ENCODE measurements around the gene FAM174B. TPM values are rescaled to one million over a fixed set of nuclear protein-coding genes. Genes with fewer than 3 reads are reported as not detected.

Gene FAM174B
- total and polyA plus RNA-seq, 2 experiments from 2014 or later = 15.0 to 21.8 TPM

DNA sequence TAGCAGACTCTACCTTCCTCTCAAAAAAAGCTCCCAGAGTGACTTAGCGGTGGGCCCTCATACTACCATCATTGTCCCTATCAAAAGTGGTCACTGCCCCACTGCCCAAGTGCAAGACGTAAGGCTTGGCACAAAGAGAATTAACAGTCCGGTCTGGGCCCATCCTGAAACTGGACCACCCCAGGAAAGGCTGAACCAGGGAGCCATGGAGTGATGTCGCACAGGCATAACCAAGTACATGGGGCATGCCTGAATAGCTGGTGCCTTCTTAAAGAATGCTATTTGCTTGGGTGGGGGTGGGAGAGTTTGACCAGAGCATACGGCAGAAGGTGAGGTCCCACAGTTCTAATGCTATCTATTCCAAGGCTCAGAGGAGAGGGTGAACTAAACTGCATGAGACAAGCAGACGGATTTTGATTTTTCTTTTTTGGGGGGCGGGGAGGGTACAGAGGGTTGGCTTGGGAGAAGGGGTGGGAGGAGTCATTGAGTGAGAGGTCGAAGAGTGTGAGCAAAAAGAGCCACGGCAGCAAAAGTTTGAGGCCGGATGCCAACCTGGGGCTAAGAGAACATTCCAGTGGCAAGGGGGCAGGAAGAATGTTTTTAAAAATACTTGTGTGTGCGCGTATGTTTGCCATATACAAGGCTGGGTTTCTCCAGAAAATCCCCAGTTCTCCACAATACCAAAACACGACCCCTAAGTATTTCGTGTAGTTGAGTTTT is 50.2 kb downstream of the FAM174B start:
- DNase-seq (ENCODE audit: low spot score) (no peak), ATAC-seq (no peak)
- Histone ChIP-seq H3K79me2 (replicated peaks; ENCODE audit: insufficient read depth) (no peaks in the 10 kb centered on the region), H3K4me2 (no peak overlapping the region), H3K4me1 (ENCODE audit: insufficient read depth) (no peaks in the 10 kb centered on the region), H3F3A (replicated peaks; ENCODE audit: low read depth) (no peaks in the 10 kb centered on the region), H3K36me3 (ENCODE audit: insufficient read depth) (no peaks in the 10 kb centered on the region), H2AFZ (no peak overlapping the region), H4K20me1 (replicated peaks; ENCODE audit: insufficient read depth) (no peaks in the 10 kb centered on the region), H3K4me3 (no peak overlapping the region), H3K27me3 (ENCODE audit: insufficient read depth) (no peaks in the 10 kb centered on the region), H3K27ac (ENCODE audit: low read depth) (no peak overlapping the region), H3K9me2 (ENCODE audit: insufficient read depth) (no peaks in the 10 kb centered on the region)
- H3K4me1 Mint-ChIP-seq = no peaks in the 10 kb centered on the region
- TF ChIP-seq, protein P1, sequence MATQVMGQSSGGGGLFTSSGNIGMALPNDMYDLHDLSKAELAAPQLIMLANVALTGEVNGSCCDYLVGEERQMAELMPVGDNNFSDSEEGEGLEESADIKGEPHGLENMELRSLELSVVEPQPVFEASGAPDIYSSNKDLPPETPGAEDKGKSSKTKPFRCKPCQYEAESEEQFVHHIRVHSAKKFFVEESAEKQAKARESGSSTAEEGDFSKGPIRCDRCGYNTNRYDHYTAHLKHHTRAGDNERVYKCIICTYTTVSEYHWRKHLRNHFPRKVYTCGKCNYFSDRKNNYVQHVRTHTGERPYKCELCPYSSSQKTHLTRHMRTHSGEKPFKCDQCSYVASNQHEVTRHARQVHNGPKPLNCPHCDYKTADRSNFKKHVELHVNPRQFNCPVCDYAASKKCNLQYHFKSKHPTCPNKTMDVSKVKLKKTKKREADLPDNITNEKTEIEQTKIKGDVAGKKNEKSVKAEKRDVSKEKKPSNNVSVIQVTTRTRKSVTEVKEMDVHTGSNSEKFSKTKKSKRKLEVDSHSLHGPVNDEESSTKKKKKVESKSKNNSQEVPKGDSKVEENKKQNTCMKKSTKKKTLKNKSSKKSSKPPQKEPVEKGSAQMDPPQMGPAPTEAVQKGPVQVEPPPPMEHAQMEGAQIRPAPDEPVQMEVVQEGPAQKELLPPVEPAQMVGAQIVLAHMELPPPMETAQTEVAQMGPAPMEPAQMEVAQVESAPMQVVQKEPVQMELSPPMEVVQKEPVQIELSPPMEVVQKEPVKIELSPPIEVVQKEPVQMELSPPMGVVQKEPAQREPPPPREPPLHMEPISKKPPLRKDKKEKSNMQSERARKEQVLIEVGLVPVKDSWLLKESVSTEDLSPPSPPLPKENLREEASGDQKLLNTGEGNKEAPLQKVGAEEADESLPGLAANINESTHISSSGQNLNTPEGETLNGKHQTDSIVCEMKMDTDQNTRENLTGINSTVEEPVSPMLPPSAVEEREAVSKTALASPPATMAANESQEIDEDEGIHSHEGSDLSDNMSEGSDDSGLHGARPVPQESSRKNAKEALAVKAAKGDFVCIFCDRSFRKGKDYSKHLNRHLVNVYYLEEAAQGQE (IDR thresholded peaks at IDR 0.05; ENCODE audit: unreplicated experiment) = no peak
- TF ChIP-seq JUNB (IDR thresholded peaks at IDR 0.05; ENCODE audit: unreplicated experiment) = no peak
- peaks cover 6% of the 10 kb centered on the region for H3K27me3 Mint-ChIP-seq (ENCODE audit: insufficient read depth, low read depth, poor library complexity)
- H3K4me3 Mint-ChIP-seq = no peak overlapping the region
- H3K36me3 Mint-ChIP-seq (ENCODE audit: low read depth) = peaks cover 32% of the 10 kb centered on the region
- H3K9me3 Mint-ChIP-seq = peaks cover 34% of the 10 kb centered on the region
- H3K27ac Mint-ChIP-seq = no peak overlapping the region

DNA sequence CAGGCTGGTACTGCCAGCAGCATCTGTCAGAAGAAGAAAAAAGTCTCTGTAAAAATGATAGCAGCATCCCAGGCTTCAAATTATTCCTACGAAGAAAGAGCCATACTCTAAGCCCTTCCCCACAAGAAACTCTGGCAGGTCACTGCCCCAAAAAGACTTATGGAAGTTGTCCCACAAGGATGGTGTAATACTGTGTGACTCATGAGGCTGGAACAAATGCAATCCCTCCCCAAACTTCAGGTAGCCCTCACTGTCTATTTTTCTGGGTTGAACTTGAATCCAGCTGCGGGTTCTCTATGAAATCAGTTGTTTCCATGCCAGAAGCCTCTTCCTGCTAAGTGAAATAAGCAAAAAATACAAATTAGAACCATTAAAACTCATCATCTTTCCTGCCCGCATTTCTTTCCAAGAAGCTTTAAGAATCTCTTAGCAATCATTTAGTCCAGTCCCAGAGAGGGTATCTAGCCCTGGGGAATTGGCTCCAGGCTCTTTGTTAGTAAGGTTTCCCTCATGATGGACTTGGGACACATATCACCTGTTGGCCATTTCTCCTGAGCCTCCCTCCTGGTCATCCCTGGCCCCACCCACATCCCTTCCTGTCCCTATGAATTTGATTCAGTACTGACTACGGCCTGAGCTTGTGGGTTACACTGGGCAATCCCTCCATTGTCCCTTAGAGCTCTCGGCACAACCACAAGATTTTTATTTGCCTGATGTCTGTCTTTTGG is 51.7 kb downstream of the FAM174B start:
- Histone ChIP-seq H3K9me2 (ENCODE audit: insufficient read depth) (no peaks in the 10 kb centered on the region), H3K4me1 (ENCODE audit: insufficient read depth) (no peaks in the 10 kb centered on the region), H4K20me1 (replicated peaks; ENCODE audit: insufficient read depth) (no peaks in the 10 kb centered on the region), H2AFZ (no peak overlapping the region), H3K27me3 (ENCODE audit: insufficient read depth) (no peaks in the 10 kb centered on the region), H3K27ac (ENCODE audit: low read depth) (no peak overlapping the region), H3K4me3 (no peak overlapping the region), H3F3A (replicated peaks; ENCODE audit: low read depth) (no peaks in the 10 kb centered on the region), H3K79me2 (replicated peaks; ENCODE audit: insufficient read depth) (no peaks in the 10 kb centered on the region), H3K36me3 (ENCODE audit: insufficient read depth) (no peaks in the 10 kb centered on the region), H3K4me2 (no peak overlapping the region)
- ATAC-seq = no peak
- DNase-seq (ENCODE audit: low spot score) = no peak
- H3K9me3 Mint-ChIP-seq = peaks cover 34% of the 10 kb centered on the region
- H3K27ac Mint-ChIP-seq = no peak overlapping the region
- peaks cover 32% of the 10 kb centered on the region for H3K36me3 Mint-ChIP-seq (ENCODE audit: low read depth)
- no peak overlapping the region for H3K4me3 Mint-ChIP-seq
- H3K27me3 Mint-ChIP-seq (ENCODE audit: insufficient read depth, low read depth, poor library complexity) = peaks cover 6% of the 10 kb centered on the region
- H3K4me1 Mint-ChIP-seq = no peaks in the 10 kb centered on the region
- TF ChIP-seq, protein P2, sequence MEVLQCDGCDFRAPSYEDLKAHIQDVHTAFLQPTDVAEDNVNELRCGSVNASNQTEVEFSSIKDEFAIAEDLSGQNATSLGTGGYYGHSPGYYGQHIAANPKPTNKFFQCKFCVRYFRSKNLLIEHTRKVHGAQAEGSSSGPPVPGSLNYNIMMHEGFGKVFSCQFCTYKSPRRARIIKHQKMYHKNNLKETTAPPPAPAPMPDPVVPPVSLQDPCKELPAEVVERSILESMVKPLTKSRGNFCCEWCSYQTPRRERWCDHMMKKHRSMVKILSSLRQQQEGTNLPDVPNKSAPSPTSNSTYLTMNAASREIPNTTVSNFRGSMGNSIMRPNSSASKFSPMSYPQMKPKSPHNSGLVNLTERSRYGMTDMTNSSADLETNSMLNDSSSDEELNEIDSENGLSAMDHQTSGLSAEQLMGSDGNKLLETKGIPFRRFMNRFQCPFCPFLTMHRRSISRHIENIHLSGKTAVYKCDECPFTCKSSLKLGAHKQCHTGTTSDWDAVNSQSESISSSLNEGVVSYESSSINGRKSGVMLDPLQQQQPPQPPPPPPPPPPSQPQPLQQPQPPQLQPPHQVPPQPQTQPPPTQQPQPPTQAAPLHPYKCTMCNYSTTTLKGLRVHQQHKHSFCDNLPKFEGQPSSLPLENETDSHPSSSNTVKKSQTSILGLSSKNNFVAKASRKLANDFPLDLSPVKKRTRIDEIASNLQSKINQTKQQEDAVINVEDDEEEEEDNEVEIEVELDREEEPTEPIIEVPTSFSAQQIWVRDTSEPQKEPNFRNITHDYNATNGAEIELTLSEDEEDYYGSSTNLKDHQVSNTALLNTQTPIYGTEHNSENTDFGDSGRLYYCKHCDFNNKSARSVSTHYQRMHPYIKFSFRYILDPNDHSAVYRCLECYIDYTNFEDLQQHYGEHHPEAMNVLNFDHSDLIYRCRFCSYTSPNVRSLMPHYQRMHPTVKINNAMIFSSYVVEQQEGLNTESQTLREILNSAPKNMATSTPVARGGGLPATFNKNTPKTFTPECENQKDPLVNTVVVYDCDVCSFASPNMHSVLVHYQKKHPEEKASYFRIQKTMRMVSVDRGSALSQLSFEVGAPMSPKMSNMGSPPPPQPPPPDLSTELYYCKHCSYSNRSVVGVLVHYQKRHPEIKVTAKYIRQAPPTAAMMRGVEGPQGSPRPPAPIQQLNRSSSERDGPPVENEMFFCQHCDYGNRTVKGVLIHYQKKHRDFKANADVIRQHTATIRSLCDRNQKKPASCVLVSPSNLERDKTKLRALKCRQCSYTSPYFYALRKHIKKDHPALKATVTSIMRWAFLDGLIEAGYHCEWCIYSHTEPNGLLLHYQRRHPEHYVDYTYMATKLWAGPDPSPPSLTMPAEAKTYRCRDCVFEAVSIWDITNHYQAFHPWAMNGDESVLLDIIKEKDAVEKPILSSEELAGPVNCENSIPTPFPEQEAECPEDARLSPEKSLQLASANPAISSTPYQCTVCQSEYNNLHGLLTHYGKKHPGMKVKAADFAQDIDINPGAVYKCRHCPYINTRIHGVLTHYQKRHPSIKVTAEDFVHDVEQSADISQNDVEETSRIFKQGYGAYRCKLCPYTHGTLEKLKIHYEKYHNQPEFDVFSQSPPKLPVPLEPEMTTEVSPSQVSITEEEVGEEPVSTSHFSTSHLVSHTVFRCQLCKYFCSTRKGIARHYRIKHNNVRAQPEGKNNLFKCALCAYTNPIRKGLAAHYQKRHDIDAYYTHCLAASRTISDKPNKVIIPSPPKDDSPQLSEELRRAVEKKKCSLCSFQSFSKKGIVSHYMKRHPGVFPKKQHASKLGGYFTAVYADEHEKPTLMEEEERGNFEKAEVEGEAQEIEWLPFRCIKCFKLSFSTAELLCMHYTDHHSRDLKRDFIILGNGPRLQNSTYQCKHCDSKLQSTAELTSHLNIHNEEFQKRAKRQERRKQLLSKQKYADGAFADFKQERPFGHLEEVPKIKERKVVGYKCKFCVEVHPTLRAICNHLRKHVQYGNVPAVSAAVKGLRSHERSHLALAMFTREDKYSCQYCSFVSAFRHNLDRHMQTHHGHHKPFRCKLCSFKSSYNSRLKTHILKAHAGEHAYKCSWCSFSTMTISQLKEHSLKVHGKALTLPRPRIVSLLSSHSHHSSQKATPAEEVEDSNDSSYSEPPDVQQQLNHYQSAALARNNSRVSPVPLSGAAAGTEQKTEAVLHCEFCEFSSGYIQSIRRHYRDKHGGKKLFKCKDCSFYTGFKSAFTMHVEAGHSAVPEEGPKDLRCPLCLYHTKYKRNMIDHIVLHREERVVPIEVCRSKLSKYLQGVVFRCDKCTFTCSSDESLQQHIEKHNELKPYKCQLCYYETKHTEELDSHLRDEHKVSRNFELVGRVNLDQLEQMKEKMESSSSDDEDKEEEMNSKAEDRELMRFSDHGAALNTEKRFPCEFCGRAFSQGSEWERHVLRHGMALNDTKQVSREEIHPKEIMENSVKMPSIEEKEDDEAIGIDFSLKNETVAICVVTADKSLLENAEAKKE (CRISPR knock-in tag; IDR thresholded peaks at IDR 0.05) = no peak
- TF ChIP-seq NANOG (IDR thresholded peaks at IDR 0.05; ENCODE audit: borderline replicate concordance) = no peak
- TF ChIP-seq, protein P3, sequence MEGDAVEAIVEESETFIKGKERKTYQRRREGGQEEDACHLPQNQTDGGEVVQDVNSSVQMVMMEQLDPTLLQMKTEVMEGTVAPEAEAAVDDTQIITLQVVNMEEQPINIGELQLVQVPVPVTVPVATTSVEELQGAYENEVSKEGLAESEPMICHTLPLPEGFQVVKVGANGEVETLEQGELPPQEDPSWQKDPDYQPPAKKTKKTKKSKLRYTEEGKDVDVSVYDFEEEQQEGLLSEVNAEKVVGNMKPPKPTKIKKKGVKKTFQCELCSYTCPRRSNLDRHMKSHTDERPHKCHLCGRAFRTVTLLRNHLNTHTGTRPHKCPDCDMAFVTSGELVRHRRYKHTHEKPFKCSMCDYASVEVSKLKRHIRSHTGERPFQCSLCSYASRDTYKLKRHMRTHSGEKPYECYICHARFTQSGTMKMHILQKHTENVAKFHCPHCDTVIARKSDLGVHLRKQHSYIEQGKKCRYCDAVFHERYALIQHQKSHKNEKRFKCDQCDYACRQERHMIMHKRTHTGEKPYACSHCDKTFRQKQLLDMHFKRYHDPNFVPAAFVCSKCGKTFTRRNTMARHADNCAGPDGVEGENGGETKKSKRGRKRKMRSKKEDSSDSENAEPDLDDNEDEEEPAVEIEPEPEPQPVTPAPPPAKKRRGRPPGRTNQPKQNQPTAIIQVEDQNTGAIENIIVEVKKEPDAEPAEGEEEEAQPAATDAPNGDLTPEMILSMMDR (conservative IDR thresholded peaks at IDR 0.05; ENCODE audit: low read depth in 2 of 2) = no peak
- no peak for TF ChIP-seq JUNB (IDR thresholded peaks at IDR 0.05; ENCODE audit: unreplicated experiment)
- no peak for TF ChIP-seq POLR2AphosphoS5 (IDR thresholded peaks at IDR 0.05; ENCODE audit: low read depth)

Measured in GM23338 (cell line).